Measurements from ENCODE around the gene ALDH3B1.
"Not testable (repeated sequence)": the region's sequence is repeated elsewhere in the genome, so short reads cannot be mapped to it uniquely, and the experiment has no call there.

DNA sequence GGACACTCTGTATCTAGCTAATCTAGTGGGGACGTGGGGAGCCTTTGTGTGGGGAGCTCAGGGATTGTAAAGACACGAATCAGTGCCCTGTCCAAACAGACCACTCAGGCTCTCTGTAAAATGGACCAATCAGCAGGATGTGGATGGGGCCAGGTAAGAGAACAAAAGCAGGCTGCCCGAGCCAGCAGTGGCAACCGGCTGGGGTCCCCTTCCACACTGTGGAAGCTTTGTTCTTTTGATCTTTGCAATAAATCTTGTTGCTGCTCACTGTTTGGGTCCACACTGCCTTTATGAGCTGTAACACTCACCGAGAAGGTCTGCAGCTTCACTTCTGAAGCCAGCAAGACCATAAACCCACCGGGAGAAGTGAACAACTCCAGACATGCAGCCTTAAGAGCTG is 46.2 kb upstream of the ALDH3B1 start:
- TF ChIP-seq, protein P1, sequence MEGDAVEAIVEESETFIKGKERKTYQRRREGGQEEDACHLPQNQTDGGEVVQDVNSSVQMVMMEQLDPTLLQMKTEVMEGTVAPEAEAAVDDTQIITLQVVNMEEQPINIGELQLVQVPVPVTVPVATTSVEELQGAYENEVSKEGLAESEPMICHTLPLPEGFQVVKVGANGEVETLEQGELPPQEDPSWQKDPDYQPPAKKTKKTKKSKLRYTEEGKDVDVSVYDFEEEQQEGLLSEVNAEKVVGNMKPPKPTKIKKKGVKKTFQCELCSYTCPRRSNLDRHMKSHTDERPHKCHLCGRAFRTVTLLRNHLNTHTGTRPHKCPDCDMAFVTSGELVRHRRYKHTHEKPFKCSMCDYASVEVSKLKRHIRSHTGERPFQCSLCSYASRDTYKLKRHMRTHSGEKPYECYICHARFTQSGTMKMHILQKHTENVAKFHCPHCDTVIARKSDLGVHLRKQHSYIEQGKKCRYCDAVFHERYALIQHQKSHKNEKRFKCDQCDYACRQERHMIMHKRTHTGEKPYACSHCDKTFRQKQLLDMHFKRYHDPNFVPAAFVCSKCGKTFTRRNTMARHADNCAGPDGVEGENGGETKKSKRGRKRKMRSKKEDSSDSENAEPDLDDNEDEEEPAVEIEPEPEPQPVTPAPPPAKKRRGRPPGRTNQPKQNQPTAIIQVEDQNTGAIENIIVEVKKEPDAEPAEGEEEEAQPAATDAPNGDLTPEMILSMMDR (IDR thresholded peaks at IDR 0.05) = not testable (repeated sequence)
- not testable (repeated sequence) for TF ChIP-seq REST (IDR thresholded peaks at IDR 0.05; ENCODE audit: insufficient read depth in 1 of 2, low read depth in 2 of 2, low read length in 1 of 2)

Data from Panc1 (cell line).